K562 (cell line): Measurements from ENCODE around the gene GAPDH. TPM values are rescaled to one million over a fixed set of nuclear protein-coding genes. Genes with fewer than 3 reads are reported as not detected.
"Not testable (repeated sequence)": the region's sequence is repeated elsewhere in the genome, so short reads cannot be mapped to it uniquely, and the experiment has no call there.

Experiments
- ATAC-seq: fragments of 200-7000 bp; cut with Tn5 transposase; 3 replicates; pipeline ENCODE4 v1.9.1; 2020; ENCODE audit warnings: moderate library complexity
- BruUV-seq: library from RNA; stranded (reverse); fragments of 400-500 nt; replicated peaks from 2 replicates; lab custom pipeline; 2021; lab: Mats Ljungman, UMichigan
- CTCF ChIA-PET: fragments of 300-600 bp; formaldehyde crosslinking; extraction: SDS; loops from one replicate; lab custom pipeline; 2021; ENCODE audit warnings: low intra/inter-chr PET ratio; lab: Yijun Ruan, JAX
- POLR2A ChIA-PET: fragments of 300-600, 350-650 bp; sonication (Branson Sonifier 250); formaldehyde crosslinking; extraction: SDS; loops from one replicate; lab custom pipeline; 2021; ENCODE audit warnings: antibody characterized with exemption, inconsistent platforms; lab: Yijun Ruan, JAX
- DNase-seq, 4 experiments: peaks; one replicate each; pipeline versions ENCODE4 v3.0.0 to v3.0.0-alpha.2; 2011 to 2018; ENCODE audit warnings: low spot score in 3 of 4, mixed read lengths in 3 of 4; ENCODE audit errors: extremely low read depth in 1 of 4
- FAIRE-seq: peaks from 2 replicates; lab custom pipeline; 2011; peaks lifted over from hg19 to GRCh38; lab: Jason Lieb, UNC
- H2AFZ ChIP-seq: 2 replicates; pipeline ENCODE4 v1.6.0; 2011; ENCODE audit warnings: low read depth, low read length, control low read depth, inconsistent platforms
- H3K27ac ChIP-seq: fragments of 200-600 bp; 3 replicates; pipeline ENCODE4 v1.8.0; 2011; ENCODE audit warnings: low read depth, mild to moderate bottlenecking, control low read depth, inconsistent platforms, low read length, moderate library complexity, mixed read lengths; ENCODE audit errors: extremely low read depth
- H3K27me3 ChIP-seq, 2 experiments: fragments of 300-600 bp in 1 of 2; 2 replicates in 1 of 2; 3 replicates in 1 of 2; pipeline versions ENCODE4 v1.6.0 to v1.8.0; 2011; ENCODE audit warnings: inconsistent platforms in 2 of 2, low read length in 2 of 2, mild to moderate bottlenecking in 1 of 2, mixed read lengths in 1 of 2, moderate library complexity in 1 of 2; ENCODE audit not compliant: control insufficient read depth in 2 of 2, insufficient read depth in 2 of 2
- H3K36me3 ChIP-seq: fragments of 300-600 bp; 3 replicates; pipeline ENCODE4 v1.8.0; 2011; ENCODE audit warnings: mild to moderate bottlenecking, low read length, inconsistent platforms; ENCODE audit not compliant: control insufficient read depth, insufficient read depth
- H3K4me1 ChIP-seq, 2 experiments: fragments of 200-600 bp in 1 of 2; replicated peaks in 1 of 2; 2 replicates in 1 of 2; 3 replicates in 1 of 2; pipeline versions ENCODE4 v1.5.1 to v1.8.0; 2011; ENCODE audit warnings: inconsistent platforms in 2 of 2, low read length in 2 of 2, mild to moderate bottlenecking in 1 of 2, mixed read lengths in 1 of 2, moderate library complexity in 1 of 2; ENCODE audit not compliant: control insufficient read depth in 2 of 2, insufficient read depth in 2 of 2
- H3K4me2 ChIP-seq: 2 replicates; pipeline ENCODE4 v1.6.1; 2011; ENCODE audit warnings: low read length, control low read depth, inconsistent platforms, mixed read lengths; ENCODE audit not compliant: insufficient read depth
- H3K4me3 ChIP-seq: fragments of 200-600 bp; sonication (generic), shearing (Covaris generic); 2 replicates; pipeline ENCODE4 v1.5.1; 2016; ENCODE audit warnings: control low read depth, inconsistent platforms
- H3K79me2 ChIP-seq: fragments of 200-600 bp; 3 replicates; pipeline ENCODE4 v1.8.0; 2011; ENCODE audit warnings: low read length, inconsistent platforms; ENCODE audit not compliant: control insufficient read depth, insufficient read depth
- H3K9ac ChIP-seq, 2 experiments: 2 replicates each; pipeline versions ENCODE4 v1.6.0 to v1.6.1; 2011; ENCODE audit warnings: low read depth in 2 of 2, low read length in 2 of 2, control low read depth in 1 of 2, inconsistent platforms in 1 of 2, mild to moderate bottlenecking in 1 of 2, mixed read lengths in 1 of 2; ENCODE audit not compliant: insufficient read depth in 1 of 2
- H3K9me1 ChIP-seq: one replicate; pipeline ENCODE4 v1.6.0; 2011; ENCODE audit warnings: inconsistent platforms, mild to moderate bottlenecking, low read length, moderate library complexity; ENCODE audit not compliant: control insufficient read depth, insufficient read depth
- H3K9me3 ChIP-seq: replicated peaks from 2 replicates; pipeline ENCODE4 v1.5.1; 2011; ENCODE audit warnings: low read depth, low read length, inconsistent platforms; ENCODE audit not compliant: control insufficient read depth, insufficient read depth
- H4K20me1 ChIP-seq: replicated peaks from 2 replicates; pipeline ENCODE4 v1.6.1; 2011; ENCODE audit warnings: low read length, inconsistent platforms, mixed read lengths; ENCODE audit not compliant: control insufficient read depth, insufficient read depth
- CEBPG ChIP-seq, 3 experiments: fragments of 200-800 bp in 1 of 3; sonication (Bioruptor generic) in 1 of 3; sonication (generic) in 1 of 3; formaldehyde crosslinking in 1 of 3; IDR thresholded peaks in 2 of 3; conservative IDR thresholded peaks in 1 of 3; 2 replicates each; pipeline versions ENCODE4 v1.6.1 to v1.8.0; 2016 to 2022; ENCODE audit warnings: missing compliant biosample characterization in 2 of 3, missing genetic modification characterization in 2 of 3, mild to moderate bottlenecking in 1 of 3, missing genetic modification reagents in 1 of 3
- CREBBP ChIP-seq: IDR thresholded peaks from one replicate; pipeline ENCODE4 v1.6.1; 2012; ENCODE audit warnings: low read depth, mild to moderate bottlenecking, control low read depth, inconsistent platforms, low read length
- HMG20A ChIP-seq: fragments of 450-650 bp; formaldehyde crosslinking; conservative IDR thresholded peaks from 2 replicates; pipeline ENCODE4 v1.4.0; 2020; ENCODE audit warnings: mild to moderate bottlenecking, mixed read lengths
- TAF9B ChIP-seq: fragments of 450-650 bp; IDR thresholded peaks from 2 replicates; pipeline ENCODE4 v1.6.1; 2018; ENCODE audit warnings: mild to moderate bottlenecking; ENCODE audit not compliant: partially characterized antibody
- TFE3 ChIP-seq: fragments of 450-650 bp; formaldehyde crosslinking; IDR thresholded peaks from 2 replicates; pipeline ENCODE4 v1.4.0; 2020; ENCODE audit warnings: mild to moderate bottlenecking, mixed read lengths
- THRAP3 ChIP-seq: fragments of 450-650 bp; IDR thresholded peaks from 2 replicates; pipeline ENCODE4 v1.6.1; 2016; ENCODE audit warnings: mild to moderate bottlenecking, inconsistent platforms, borderline replicate concordance
- ZNF12 ChIP-seq: sonication (generic); formaldehyde crosslinking; IDR thresholded peaks from 2 replicates; pipeline ENCODE4 v1.4.0; 2020; ENCODE audit warnings: mild to moderate bottlenecking, missing genetic modification reagents
- ZNF561 ChIP-seq: fragments of 450-650 bp; formaldehyde crosslinking; conservative IDR thresholded peaks from 2 replicates; pipeline ENCODE4 v1.4.0; 2020; ENCODE audit warnings: mild to moderate bottlenecking, moderate library complexity
- ZNF668 ChIP-seq: fragments of 250-450 bp; sonication (Bioruptor Pico); IDR thresholded peaks from 2 replicates; pipeline ENCODE4 v1.8.0; 2022; ENCODE audit warnings: mild to moderate bottlenecking, inconsistent platforms
- WGBS: fragments of 100-300 bp; shearing (Covaris generic); methylation state at CpG from one replicate; pipeline ENCODE4 v1.1.6; 2016; ENCODE audit warnings: low coverage, mixed read lengths; ENCODE audit not compliant: insufficient coverage; ENCODE audit errors: missing lambda C conversion rate; 5-methylcytosine and 5-hydroxymethylcytosine counted together
- in situ Hi-C: fragments of 300-500 bp; cut with MboI; formaldehyde crosslinking; loops from 4 replicates; pipeline ENCODE4 v1.15.0; 2018; ENCODE audit warnings: inconsistent platforms, mixed read lengths
- intact Hi-C: fragments of 100-400 bp; cut with micrococcal nuclease; formaldehyde crosslinking; loops from 2 replicates; pipeline ENCODE4 v1.14.2; 2022
- polyA plus RNA-seq, 8 experiments: library from polyadenylated mRNA; depleted of rRNA in 4 of 8; stranded (reverse) in 5 of 8; unstranded in 3 of 8; fragments of >200 nt; fragmentation: Nextera tagmentation in 2 of 8; fragmentation: Illumina TruSeq in 1 of 8; extraction: Ambion mirVana in 2 of 8; extraction: Trizol in 1 of 8; gene quantifications; 2 replicates each; pipeline versions ENCODE4 v1.2.1 to v1.2.3, GENCODE V29; 2011 to 2014; ENCODE audit warnings: inconsistent platforms in 1 of 8, missing spikeins in 1 of 8
- total RNA-seq, 7 experiments: library from RNA; depleted of rRNA in 6 of 7; stranded (reverse); fragments of >200 nt in 6 of 7; fragmentation: Illumina TruSeq in 2 of 7; extraction: Trizol in 2 of 7; gene quantifications; 2 replicates each; pipeline versions ENCODE4 v1.2.1 to v1.2.3, GENCODE V29; 2011 to 2021; ENCODE audit warnings: low replicate concordance in 1 of 7

The GAPDH gene
- total and polyA plus RNA-seq, 9 of the 15 experiments (the other 6 are each of a cell fraction or from before 2014, with no cell fraction given), result 2,206 to 6,793 (median 4,217) TPM

GRCh38 chr12:6489449-6489848 lies 44.9 kb upstream of the GAPDH start:
- Histone ChIP-seq H3K9ac (no peak overlapping the region), H3K4me2 (no peak overlapping the region), H3K27me3 (no peaks in the 10 kb centered on the region), H3K27ac (no peak overlapping the region), H3K79me2 (peaks cover 15% of the 10 kb centered on the region), H3K9me1 (no peaks in the 10 kb centered on the region), H4K20me1 (no peaks in the 10 kb centered on the region), H3K4me1 (peaks cover 0 to 4% of the 10 kb centered on the region in 2 experiments; a peak in 1 of 5 replicates), H2AFZ (no peak overlapping the region), H3K36me3 (peaks cover 7% of the 10 kb centered on the region; the same call in 2 of the 3 replicates), H3K4me3 (no peak overlapping the region), H3K9me3 (no peaks in the 10 kb centered on the region)
- 17% methylated on average over 1 of the region's 4 CpGs for WGBS
- intact Hi-C loops (no loop called here), in situ Hi-C loops (no loop called here)
- DNase-seq, result no peak
- no peak for ATAC-seq
- POLR2A ChIA-PET, result no interaction called here
- FAIRE-seq, result no peak
- no peak for TF ChIP-seq HMG20A (CRISPR knock-in tag)
- no peak for TF ChIP-seq CREBBP
- TF ChIP-seq TAF9B, result no peak
- TF ChIP-seq ZNF12, result no peak
- TF ChIP-seq ZNF668 (CRISPR knock-in tag), result no peak
- TF ChIP-seq CEBPG (CRISPR knock-in tag; IDR thresholded peaks at IDR 0.05), result no peak
- no peak for TF ChIP-seq CEBPG (tag; conservative IDR thresholded peaks at IDR 0.05 in 1 of 2, IDR thresholded peaks at IDR 0.05 in 1 of 2)
- no peak for TF ChIP-seq ZNF561 (CRISPR knock-in tag)
- no peak for TF ChIP-seq TFE3 (CRISPR knock-in tag)
- TF ChIP-seq THRAP3, result no peak
- no TSS peak for BruUV-seq
- CTCF ChIA-PET, result no interaction called here

GRCh38 chr12:6490673-6491072 lies 43.6 kb upstream of the GAPDH start:
- H4K20me1 ChIP-seq, H3K27ac ChIP-seq, H3K9ac ChIP-seq, H3K9me1 ChIP-seq, H2AFZ ChIP-seq, intact Hi-C loops, H3K27me3 ChIP-seq, BruUV-seq, DNase-seq, FAIRE-seq, H3K4me2 ChIP-seq, ATAC-seq, H3K9me3 ChIP-seq, H3K4me3 ChIP-seq, POLR2A ChIA-PET, in situ Hi-C loops: not testable (repeated sequence)
- CTCF ChIA-PET, result interaction anchor here (0.6 kb wide), 1 partner anchor 24 kb away, joined by 4 read pairs; no protein-coding TSS in a partner anchor
- Histone ChIP-seq H3K4me1 (peaks cover 0 to 13% of the 10 kb centered on the region in 2 experiments; a peak in 3 of 5 replicates), H3K79me2 (peaks cover 28% of the 10 kb centered on the region), H3K36me3 (peaks cover 16% of the 10 kb centered on the region)
- 100% methylated on average over 1 of the region's 1 CpG for WGBS
